Measurements from ENCODE around the gene WBP1L. TPM values are rescaled to one million over a fixed set of nuclear protein-coding genes. Genes with fewer than 3 reads are reported as not detected.

The WBP1L gene
- total and polyA plus RNA-seq, 2 of the 13 experiments (the other 11 are each of a cell fraction or from before 2014, with no cell fraction given): 8.3 to 12.3 TPM

GRCh38 chr10:102769375-102770107 is 25.8 kb downstream of the WBP1L start (continued):
- peak; percentile 72 for TF ChIP-seq CREB1 (IDR thresholded peaks at IDR 0.05)
- peak; percentile 43; the same call in 1 of the 2 replicates for TF ChIP-seq CREB1 (CRISPR knock-in tag; IDR thresholded peaks at IDR 0.05)
- TF ChIP-seq GABPA (IDR thresholded peaks at IDR 0.05; ENCODE audit: low read depth, low read length): no peak
- TF ChIP-seq GABPA (CRISPR knock-in tag; IDR thresholded peaks at IDR 0.05; ENCODE audit: low read depth): 0 out of 2 replicates have a peak, but pooled peaks have one; percentile 31
- peak; percentile 69 for TF ChIP-seq TBL1XR1 (IDR thresholded peaks at IDR 0.05; ENCODE audit: borderline replicate concordance, low read length, partially characterized antibody)
- peak; percentile 46; the same call in 1 of the 2 replicates for TF ChIP-seq TBX3 (IDR thresholded peaks at IDR 0.05; ENCODE audit: borderline replicate concordance)
- no peak for TF ChIP-seq ZNF512B (CRISPR knock-in tag; IDR thresholded peaks at IDR 0.05; ENCODE audit: borderline replicate concordance)
- TF ChIP-seq RARA (CRISPR knock-in tag; IDR thresholded peaks at IDR 0.05): peak; percentile 31
- peak; percentile 24; the same call in 1 of the 2 replicates for TF ChIP-seq MNT (IDR thresholded peaks at IDR 0.05)
- TF ChIP-seq ZNF331 (CRISPR knock-in tag; IDR thresholded peaks at IDR 0.05): no peak
- TF ChIP-seq RBAK (CRISPR knock-in tag; IDR thresholded peaks at IDR 0.05): no peak
- no peak for TF ChIP-seq SMAD9 (CRISPR knock-in tag; IDR thresholded peaks at IDR 0.05)
- TF ChIP-seq SOX6 (IDR thresholded peaks at IDR 0.05): no peak
- TF ChIP-seq SOX6 (CRISPR knock-in tag; IDR thresholded peaks at IDR 0.05): peak; percentile 83
- TF ChIP-seq RBFOX2 (IDR thresholded peaks at IDR 0.05; ENCODE audit: low read depth, low read length): 0 out of 2 replicates have a peak, but pooled peaks have one; percentile 31
- TF ChIP-seq SAP130 (CRISPR knock-in tag; IDR thresholded peaks at IDR 0.05; ENCODE audit: low read depth): peak; percentile 45
- TF ChIP-seq, protein P1, sequence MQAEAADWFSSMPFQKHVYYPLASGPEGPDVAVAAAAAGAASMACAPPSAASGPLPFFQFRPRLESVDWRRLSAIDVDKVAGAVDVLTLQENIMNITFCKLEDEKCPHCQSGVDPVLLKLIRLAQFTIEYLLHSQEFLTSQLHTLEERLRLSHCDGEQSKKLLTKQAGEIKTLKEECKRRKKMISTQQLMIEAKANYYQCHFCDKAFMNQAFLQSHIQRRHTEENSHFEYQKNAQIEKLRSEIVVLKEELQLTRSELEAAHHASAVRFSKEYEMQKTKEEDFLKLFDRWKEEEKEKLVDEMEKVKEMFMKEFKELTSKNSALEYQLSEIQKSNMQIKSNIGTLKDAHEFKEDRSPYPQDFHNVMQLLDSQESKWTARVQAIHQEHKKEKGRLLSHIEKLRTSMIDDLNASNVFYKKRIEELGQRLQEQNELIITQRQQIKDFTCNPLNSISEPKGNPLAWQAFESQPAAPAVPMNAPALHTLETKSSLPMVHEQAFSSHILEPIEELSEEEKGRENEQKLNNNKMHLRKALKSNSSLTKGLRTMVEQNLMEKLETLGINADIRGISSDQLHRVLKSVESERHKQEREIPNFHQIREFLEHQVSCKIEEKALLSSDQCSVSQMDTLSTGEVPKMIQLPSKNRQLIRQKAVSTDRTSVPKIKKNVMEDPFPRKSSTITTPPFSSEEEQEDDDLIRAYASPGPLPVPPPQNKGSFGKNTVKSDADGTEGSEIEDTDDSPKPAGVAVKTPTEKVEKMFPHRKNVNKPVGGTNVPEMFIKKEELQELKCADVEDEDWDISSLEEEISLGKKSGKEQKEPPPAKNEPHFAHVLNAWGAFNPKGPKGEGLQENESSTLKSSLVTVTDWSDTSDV (CRISPR knock-in tag; IDR thresholded peaks at IDR 0.05): no peak
- no peak; the same call in 1 of the 2 replicates for TF ChIP-seq TFAP4 (IDR thresholded peaks at IDR 0.05; ENCODE audit: borderline replicate concordance, low read depth)
- no peak for TF ChIP-seq SP1 (IDR thresholded peaks at IDR 0.05)
- no peak for TF ChIP-seq SP1 (CRISPR knock-in tag; IDR thresholded peaks at IDR 0.05)
- TF ChIP-seq, protein P2, sequence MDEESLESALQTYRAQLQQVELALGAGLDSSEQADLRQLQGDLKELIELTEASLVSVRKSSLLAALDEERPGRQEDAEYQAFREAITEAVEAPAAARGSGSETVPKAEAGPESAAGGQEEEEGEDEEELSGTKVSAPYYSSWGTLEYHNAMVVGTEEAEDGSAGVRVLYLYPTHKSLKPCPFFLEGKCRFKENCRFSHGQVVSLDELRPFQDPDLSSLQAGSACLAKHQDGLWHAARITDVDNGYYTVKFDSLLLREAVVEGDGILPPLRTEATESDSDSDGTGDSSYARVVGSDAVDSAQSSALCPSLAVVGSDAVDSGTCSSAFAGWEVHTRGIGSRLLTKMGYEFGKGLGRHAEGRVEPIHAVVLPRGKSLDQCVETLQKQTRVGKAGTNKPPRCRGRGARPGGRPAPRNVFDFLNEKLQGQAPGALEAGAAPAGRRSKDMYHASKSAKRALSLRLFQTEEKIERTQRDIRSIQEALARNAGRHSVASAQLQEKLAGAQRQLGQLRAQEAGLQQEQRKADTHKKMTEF (CRISPR knock-in tag; IDR thresholded peaks at IDR 0.05): peak; percentile 44; the same call in 1 of the 2 replicates
- TF ChIP-seq PCBP1 (IDR thresholded peaks at IDR 0.05; ENCODE audit: borderline replicate concordance, low read depth, low read length): no peak
